HG03575 (cell line): ENCODE data around the gene BYSL.
"Not testable (repeated sequence)": the region's sequence is repeated elsewhere in the genome, so short reads cannot be mapped to it uniquely, and the experiment has no call there.

ENCODE experiments used
- ATAC-seq: cut with Tn5 transposase; IDR thresholded peaks from one replicate; pipeline ENCODE4 v1.9.1; 2021; ENCODE audit not compliant: unreplicated experiment, insufficient number of reproducible peaks, low FRiP score; ENCODE audit errors: extremely low read depth

Gene BYSL

GRCh38 chr6:41939848-41940758 is 18.8 kb downstream of the BYSL start:
- no peak for ATAC-seq

- ATAC-seq = no peak
These were observed 19.5 kb downstream of the BYSL start for GRCh38 chr6:41940759-41941279.

GRCh38 chr6:41941280-41942066 is 20.2 kb downstream of the BYSL start, which contains the start of gene CCND3:
TSS of gene CCND3 (minus strand) at chr6:41941808. CDS start at chr6:41941649, 159 bp downstream.
- no peak for ATAC-seq

- no peak for ATAC-seq
These were observed 21.0 kb downstream of the BYSL start for GRCh38 chr6:41942067-41942851.

- not testable (repeated sequence) for ATAC-seq
These were observed 21.6 kb downstream of the BYSL start for GRCh38 chr6:41942882-41943281.

- no peak for ATAC-seq
These were observed 22.2 kb downstream of the BYSL start for GRCh38 chr6:41943456-41943855.

GRCh38 chr6:41947581-41948220 is 26.4 kb downstream of the BYSL start:
- no peak for ATAC-seq

- no peak for ATAC-seq
These were observed 33.4 kb downstream of the BYSL start for GRCh38 chr6:41954668-41955067.

- ATAC-seq = no peak
These were observed 34.1 kb downstream of the BYSL start for GRCh38 chr6:41955412-41955811.

GRCh38 chr6:41957117-41957516 is 35.8 kb downstream of the BYSL start:
- no peak for ATAC-seq

- no peak for ATAC-seq
These were observed 36.9 kb downstream of the BYSL start for GRCh38 chr6:41958022-41958856.

- ATAC-seq = no peak
These were observed 38.7 kb downstream of the BYSL start for GRCh38 chr6:41960028-41960427.

GRCh38 chr6:41963371-41963770 is 42.1 kb downstream of the BYSL start:
- ATAC-seq = no peak

GRCh38 chr6:41964201-41964887 is 43.0 kb downstream of the BYSL start:
- no peak for ATAC-seq

GRCh38 chr6:41965429-41966213 is 44.3 kb downstream of the BYSL start:
- no peak for ATAC-seq

- no peak for ATAC-seq
These were observed 45.1 kb downstream of the BYSL start for GRCh38 chr6:41966214-41966920.
